Measurements from ENCODE around the gene CCDC87.

DNA sequence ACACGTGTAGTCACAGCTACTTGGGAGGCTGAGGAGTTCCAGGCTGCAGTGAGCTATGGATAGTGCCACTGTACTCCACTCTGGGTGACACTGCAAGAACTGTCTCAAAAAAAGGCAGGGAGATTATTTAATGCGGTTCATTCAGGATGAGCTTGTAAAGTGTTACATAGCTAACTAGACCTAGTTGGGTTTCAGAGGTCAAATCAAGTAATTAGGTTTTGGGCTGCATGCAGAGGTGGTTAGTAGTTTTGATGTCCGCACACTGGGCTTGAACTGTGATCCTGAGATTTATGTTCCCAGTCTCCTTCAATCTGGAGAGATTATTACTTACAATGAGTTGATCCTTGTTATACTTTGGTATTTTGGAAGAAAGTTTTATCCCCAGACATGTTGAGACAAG is 43.5 kb upstream of the CCDC87 start:
- no peak for TF ChIP-seq POLR2A (IDR thresholded peaks at IDR 0.05)
- TF ChIP-seq, protein P1, sequence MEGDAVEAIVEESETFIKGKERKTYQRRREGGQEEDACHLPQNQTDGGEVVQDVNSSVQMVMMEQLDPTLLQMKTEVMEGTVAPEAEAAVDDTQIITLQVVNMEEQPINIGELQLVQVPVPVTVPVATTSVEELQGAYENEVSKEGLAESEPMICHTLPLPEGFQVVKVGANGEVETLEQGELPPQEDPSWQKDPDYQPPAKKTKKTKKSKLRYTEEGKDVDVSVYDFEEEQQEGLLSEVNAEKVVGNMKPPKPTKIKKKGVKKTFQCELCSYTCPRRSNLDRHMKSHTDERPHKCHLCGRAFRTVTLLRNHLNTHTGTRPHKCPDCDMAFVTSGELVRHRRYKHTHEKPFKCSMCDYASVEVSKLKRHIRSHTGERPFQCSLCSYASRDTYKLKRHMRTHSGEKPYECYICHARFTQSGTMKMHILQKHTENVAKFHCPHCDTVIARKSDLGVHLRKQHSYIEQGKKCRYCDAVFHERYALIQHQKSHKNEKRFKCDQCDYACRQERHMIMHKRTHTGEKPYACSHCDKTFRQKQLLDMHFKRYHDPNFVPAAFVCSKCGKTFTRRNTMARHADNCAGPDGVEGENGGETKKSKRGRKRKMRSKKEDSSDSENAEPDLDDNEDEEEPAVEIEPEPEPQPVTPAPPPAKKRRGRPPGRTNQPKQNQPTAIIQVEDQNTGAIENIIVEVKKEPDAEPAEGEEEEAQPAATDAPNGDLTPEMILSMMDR (IDR thresholded peaks at IDR 0.05), result no peak

Data from testis (tissue), 2 donors.